HuH-7 (cell line): ENCODE measurements around the gene MED12L.

Experiments used
- DNase-seq: peaks from one replicate; pipeline ENCODE4 v3.0.0; 2011; ENCODE audit warnings: low spot score

The MED12L gene

DNA sequence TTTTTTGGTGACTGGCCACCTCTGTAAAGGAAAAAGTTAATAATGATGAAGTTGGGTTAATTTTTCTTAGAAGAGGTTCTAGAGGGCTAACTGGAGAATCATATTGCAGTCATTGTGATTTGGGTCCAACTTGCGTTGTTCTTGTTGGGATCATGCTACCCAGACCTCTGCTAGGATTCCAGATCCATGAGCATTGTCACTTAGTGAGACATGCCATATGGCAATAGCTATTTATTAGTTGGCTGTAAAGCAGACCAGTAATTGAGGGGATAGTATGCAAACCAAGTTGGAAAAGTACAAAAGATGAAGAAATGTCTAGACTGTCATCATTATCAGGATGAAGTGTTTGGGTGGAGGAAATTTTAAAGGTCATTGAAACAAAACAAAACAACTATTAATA lies 329.8 kb downstream of the MED12L start:
- DNase-seq = no peak

DNA sequence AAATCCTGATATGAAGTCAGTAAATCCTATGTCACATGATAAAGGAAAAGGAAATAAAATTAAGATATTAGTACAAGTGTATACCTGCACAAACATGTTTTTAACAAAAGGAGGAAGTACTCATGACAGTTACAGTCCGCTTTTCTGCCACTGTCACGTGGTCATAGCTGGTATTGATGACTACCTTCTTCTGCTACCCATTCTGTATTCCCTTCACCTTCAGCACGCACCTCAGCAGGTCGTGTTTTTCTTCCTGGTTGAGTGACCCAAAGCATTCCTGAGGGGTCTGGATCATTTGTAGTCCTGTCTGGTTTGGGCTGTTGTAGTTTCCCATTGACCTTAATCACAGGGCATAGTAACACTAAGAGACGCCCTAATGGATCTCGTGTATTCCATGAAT lies 334.3 kb downstream of the MED12L start:
- no peak for DNase-seq

DNA sequence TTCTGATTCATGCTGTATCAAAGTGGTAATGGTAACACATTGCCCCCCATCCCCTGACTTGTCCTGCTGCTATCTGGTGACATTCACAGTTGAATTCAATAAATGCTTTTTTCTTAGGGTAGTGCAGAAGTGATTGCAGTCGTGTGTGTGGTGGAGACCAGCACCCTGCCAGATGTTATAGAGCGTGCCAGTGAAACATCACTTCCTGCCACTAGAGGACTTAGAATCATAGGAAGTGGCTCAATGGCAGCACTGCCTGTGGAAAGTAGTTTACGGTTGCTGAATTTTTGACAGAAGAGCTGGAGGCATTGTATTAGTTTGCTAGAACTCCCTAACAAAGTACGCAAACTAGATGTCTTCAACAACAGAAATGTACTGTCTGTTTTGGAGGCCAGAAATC lies 336.5 kb downstream of the MED12L start:
- no peak for DNase-seq

DNA sequence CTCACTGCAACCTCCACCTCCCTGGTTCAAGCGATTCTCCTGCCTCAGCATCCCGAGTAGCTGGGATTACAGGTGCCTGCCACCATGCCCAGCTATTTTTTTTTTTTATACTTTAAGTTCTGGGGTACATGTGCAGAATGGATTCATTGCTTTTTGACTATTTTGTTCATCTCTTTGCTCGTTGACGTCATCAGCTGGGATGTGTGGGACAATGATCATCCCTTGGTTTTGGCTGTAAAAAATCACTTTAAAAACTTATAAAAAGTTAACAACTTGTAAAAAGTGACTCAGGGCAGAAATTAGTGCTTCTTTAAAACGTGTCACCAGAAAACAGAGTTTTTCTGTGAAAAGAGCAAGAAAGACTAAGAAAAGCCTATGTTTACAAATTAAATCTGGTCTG lies 337.6 kb downstream of the MED12L start:
- no peak for DNase-seq

DNA sequence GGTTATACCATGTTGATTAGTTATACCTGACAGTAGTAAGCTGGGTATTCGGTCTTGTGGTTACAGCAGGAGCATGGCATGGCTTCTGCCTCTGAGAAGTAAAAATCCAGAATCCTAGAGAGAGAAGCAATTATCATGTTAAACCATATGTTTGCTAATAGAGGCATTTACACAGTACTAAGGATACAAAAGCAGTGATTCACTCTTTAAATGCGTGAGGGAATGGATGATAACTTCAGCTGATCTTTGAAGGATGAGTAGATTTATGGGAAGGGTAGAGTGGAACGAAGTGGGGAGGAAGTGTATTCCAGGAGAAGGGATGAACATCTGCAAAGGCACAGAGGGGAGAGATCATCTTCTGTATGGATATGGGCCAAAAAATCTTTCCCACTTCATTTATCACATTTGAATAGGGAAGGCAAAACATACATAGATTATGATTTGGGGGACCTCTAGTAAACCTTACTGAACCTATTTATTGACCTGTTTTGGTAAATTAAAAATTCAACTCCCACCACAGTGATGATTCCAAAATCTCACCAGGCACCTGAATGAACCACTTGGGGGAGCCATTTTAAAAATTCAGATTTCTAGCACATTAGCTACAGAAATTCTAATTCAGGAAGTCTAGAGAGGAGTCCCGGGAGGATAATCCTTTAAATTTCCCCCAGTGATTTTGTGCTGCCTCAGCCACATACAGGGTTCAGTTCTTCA lies 340.3 kb downstream of the MED12L start:
- DNase-seq = no peak

DNA sequence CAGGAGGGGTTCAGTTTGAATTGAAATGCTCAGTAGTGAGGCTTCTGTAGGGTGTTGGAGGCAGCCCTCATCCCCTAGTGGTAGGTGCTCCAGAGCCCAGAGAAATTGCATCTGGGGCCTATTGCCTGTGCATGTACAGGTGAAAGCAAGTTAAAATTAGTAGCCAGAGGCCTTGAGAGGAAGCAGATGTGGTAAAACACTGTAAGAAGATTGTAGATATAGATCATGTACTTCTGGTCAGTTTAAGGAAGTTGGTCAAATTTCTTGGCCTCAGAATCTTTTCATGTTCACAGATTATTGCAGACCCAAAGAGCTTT lies 340.8 kb downstream of the MED12L start:
- no peak for DNase-seq

DNA sequence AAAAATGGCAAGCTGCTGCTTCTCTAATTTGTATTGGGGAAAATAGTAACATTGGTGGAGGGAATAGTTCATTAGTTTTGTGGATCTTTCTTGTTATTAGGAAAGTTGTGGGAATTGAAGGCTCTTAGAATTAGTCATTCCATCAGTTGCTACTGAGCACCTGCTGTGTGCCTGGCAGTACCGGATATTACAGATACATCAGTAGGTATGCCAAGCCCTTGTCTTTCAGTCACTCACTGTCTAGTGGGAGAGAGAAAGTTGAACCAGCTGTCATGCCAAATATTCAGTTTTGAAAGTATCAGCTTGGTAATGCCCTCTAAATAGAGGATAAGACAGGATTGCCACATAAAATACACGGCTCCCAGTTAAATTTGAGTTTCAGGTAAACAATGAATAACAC lies 342.9 kb downstream of the MED12L start:
- no peak for DNase-seq

DNA sequence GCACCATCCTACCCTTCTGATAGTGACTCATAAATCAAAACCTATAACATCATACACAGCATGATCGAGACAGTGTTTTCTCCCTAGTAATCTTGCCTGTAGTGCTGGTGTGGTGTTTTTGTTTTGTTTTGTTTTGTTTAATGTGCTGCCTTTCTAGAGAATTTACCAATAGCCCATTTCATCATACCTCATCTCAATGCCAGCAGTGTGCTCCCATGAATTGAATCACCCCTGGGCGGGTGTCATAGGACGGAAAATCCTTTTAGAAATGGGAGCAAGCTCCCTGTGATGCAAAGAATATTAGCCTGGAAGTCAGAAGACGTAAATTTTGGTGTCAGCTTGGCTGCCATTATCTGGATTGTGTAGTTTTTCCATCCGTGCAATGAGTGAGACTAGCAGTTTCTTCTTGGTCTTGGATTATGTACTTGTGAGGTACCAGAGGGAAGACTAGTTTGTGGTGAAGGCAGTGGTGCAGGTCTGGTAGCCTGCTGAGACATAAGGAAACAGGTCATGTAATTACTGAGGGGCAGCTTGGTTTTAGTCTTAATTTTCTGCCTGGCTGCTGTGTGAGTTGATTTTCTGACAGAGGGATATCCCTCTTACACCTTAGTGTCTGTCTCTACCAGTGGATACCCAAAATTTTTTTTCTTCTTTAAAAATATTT lies 345.5 kb downstream of the MED12L start:
- DNase-seq = no peak

DNA sequence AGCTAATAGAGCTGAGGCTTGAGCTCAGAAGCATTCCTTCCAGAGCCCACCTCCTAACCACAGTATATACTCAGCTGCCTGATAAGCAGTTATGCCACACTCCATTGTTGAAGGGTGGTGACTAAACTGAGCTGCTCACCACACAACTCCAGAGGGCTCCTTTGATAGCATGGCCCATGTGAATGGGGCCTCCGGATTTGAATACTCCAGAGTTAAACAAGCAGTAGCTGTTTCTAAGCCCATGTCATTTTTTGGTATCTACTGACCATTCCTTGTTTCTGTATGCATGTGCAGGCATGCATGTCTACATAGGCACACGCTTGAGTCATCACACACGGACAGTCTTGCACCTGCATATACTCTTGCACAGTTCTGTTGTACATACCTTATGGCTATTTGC lies 346.5 kb downstream of the MED12L start:
- DNase-seq = no peak

DNA sequence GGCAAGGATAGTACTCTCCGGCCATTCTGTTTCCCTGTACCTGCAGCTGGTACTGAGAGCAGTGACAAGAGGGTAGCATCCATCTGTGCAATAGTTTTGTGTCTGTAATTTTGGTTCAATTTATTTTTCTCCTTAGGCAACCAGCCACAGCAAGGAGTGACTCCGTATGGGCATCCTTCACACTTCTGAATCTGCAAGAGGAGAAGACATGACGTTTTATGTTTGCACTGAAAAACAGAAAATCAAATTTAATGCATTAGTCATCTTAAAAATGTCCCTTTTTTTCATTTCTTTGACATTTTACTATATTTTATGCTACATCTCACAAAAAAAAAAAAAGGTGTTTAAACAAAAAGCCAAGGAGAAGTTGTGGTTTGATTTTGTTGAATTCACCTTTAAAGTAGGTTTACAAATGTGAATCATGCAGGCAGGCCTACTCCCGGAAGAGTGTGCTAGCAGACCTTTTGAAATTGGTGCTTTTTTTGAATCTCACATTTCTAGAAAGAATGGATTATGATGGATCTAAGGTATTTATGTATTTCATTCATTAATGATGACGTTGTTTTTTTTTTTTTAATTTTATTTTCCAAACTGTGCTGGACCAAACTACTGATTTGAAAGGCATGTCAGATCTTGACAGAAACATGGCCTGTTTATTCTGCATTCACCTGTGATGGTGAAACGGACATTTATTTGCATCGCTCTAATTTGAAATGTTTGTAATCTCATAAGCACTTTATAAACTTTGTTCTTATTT lies 347.3 kb downstream of the MED12L start:
- no peak for DNase-seq

DNA sequence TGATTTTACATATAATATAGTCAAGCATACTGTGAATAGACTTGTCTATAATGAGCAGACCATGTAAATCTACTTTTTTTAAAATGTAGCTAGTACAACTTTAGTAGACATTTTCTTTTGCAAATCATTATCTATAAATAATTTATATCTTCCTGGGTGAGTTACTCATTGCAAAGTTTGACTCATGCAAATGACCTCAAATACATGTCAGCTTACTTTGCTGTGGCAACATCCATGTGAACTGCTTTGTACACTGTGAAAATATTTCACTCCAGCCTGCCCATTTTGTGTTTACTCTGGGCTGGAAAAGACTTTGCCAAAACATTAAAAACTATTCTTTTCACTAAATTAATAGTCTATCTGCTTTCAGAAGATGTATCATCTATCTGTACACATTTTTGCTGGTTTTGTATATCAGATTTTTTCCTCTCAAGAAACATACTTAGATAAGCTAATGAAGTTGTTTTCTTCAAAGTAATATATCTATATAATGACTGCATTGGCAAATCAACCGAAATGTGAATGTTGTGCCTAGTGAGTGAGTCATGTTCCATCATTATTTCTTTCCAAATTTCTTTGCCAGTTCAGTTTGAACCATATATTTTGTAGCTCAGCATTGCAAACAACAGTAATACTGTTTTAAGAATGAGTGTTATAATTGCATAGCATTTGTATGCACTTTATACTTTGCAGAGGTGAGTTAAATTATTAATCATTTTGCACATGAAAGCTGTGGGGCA lies 348.9 kb downstream of the MED12L start:
- no peak for DNase-seq

DNA sequence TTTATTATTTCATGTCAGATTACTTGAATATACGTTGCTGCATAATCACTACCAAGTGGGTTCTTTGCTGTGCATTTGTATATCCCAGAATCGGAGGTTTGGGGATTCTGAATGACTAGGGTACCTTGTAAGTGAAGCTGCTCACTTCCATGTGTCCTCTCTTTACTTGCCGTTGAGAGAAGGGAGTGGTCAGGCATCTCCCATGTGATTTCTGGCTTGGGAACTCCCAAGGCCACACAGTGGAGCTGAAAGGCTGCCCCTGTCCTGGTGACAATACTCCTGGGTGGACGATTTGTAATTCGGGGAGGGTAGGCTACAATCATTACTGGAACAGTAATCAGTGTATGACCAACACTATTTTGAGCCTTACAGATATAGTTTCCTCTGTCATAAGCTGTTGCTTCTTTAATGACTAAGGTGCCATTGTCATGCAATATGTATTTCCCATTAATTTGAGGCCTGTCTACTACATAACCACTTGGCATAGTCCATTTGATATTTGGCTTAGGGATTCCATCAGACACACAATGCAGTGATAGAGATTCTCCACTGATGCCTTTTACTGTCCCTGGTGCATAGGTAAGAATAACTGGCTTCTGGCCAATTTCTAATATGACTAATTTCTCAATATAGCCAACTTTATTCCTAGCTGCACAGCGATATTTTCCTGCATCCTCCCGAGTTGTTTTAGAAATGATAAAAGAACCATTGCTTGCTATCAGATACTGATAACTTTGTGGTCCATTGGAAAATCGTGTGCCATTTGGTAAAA lies 351.4 kb downstream of the MED12L start:
- no peak for DNase-seq

DNA sequence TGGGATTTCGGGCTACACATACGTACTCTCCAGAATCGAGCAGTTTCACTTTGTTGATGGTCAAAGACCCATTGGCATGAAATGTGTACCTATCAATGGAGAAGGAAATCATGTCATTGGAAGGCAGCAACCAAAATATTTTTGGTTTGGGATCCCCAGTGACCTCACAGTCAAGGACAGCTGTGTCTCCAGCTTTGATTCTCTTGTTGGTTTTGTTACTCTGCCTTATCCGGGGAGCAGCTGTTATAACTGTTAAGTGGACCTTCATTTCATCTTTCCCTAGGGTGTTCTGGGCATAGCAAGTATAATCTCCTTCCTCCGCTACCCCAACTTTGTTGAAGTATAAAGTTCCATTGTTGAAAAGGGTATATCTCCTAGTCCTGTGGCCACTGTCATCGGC lies 352.4 kb downstream of the MED12L start:
- DNase-seq = no peak

DNA sequence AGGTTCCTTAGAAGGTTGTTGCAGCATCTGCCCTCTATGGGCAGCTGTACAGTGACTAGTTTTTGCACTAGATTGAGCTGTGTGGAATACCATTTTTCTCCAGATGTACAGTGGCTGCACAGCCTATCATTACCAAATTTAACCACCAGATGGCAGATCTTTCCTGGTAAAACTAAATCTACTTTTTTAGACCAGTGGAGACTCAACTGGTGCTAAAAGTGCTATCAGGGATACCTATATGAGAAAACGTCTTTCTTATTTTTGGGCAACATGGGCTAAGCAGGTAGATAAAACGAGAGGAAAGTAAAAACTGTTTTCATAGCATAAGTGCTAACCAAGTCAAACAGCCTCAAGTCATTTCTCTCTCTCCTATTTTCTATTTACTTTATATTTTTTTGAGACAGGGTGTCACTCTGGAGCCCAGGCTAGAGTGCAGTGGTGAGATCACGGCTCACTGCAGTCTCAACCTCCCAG lies 354.2 kb downstream of the MED12L start:
- peak; percentile 17 for DNase-seq

DNA sequence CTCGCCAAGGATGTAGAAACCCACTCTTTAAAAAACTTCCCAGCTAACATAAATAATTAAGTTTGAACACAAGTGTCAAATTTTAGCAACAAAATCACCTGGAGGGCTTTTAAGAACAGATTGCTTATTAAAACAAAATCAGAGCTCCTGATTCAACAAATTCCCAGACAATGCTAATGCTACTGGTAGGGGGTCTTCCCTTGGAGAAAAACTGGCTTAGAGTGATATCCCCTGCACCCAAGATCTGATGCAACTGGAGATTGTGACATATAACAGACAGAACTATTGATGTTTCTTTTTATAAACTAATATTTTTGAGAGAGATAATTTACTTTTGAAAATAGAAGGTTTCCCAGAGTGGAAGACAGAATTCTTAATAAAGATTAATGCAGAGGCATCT lies 355.5 kb downstream of the MED12L start:
- DNase-seq = no peak

DNA sequence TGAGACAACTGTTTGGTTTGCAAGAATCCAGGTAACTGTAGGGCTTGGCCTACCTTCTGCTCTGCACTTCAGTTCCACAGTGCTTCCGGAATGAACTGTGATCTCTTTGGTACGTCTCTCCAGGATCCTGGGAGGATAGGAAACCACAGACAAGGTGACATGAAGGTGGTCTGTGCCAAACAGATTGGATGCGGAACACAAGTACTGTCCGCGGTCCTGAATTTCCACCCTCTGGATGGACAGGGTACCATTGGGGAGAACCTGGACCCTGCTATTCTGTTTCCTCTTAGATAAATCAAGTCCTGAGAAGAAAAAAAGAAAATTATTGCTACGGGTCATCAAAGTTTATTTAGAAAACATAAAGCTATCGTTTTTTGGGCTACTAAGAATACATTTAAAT lies 358.1 kb downstream of the MED12L start:
- no peak for DNase-seq

DNA sequence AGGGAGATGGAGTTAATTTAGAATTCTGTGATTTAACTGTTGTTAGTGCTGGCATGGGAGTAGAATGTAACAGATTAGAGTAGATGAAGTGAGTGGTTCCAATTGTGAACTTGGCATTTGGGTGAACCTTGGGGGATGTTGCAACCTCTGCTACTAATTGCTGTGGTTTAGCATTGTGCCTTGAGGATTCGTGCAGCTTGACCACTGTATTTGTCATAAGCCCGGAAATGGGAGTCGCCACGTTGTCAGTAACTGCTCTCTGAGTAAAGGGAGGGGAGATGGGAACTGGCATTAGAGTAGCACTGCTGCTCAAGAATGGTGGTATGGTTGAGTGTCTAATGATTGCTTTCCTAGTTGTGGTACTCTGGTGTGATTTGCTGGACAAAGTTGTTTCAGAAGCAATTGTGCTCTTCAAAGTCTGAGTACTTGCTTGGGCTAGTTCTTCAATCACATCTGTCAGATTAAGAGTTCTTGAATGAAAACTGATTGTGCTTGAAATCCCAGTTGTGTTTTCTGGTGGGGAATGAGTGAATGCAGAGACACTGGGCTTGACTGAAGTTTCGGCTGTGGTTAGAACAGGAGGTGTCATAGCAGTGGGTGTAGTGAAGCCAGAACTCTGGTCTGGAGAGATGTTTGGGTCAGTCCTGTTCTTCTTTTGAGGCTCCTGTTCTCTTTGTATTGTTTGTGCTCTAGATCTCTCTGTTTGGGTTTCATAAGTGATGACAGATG lies 360.0 kb downstream of the MED12L start:
- DNase-seq = no peak

DNA sequence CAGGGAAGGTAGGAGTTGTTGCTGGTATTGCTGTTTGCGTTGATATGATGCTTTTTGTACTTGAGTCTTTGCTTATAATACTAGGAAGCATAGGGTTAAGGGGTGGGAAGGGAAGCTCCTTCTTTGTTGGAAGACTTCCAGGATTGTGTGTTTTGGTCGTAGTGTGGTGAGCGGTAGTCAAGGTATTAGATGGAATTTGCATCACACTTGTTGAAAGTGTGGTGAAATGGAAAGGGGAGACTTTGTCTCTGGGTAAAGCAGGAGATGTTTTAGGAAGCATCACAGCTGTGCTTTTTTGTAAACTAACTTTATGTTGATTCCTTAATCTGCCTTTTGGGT lies 360.5 kb downstream of the MED12L start:
- DNase-seq = no peak

DNA sequence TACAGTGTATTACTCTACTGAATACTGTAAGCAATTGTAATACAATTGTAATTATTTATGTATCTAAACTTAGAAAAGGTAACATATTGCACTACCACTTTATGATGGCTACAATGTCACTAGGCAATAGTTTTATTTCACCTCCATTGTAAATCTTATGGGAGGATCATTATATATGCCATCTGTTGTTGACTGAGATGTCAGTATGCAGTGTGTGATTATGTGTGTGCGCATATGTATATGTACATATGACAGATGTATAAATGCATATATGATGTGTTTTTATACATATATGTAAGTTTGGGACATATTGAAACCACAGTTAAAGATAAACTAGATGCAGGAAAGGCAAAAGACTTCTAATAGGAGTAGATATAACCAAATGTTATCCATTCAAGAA lies 366.9 kb downstream of the MED12L start:
- no peak for DNase-seq

DNA sequence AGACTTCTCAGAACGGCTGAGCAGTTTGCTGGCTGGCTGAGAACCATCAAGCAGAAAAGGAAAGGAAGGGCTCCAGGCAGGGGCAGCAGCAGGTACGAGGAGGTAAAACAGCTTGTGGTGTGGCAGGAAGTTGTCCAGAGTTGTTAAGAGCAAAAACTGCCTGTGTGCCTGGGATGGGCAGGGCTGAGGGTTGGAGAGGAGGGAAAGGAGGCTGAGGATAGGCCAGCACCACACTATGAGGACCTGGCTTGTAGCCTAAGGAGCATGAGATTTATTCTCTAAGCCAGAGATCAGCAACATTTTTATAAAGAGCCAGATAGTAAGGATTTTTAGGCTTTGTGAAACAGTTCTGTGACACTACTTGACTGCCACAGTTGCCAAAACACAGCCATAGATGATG lies 367.4 kb downstream of the MED12L start:
- DNase-seq = no peak

DNA sequence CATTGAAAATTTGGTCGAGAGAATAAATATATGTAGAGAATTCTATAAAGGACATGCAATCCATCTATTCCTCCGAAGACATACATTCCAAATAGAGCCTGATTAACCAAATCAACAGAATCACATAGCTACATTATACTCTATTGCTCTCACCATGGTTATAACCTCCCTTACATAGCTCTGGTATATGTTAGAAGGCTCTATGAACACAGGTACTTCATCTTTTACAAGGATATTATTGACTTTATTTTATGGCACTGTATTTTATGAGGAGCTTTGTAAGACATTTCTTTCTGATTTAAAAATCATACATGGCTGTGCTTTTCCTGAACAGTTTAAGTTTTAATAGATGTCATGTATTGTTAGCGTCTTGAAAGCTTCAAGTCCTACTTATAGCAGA lies 370.6 kb downstream of the MED12L start:
- no peak for DNase-seq
